Skeletal muscle satellite cell (primary cell): ENCODE results near the gene DYNLRB1.

Experiments
- H3K27me3 ChIP-seq: 2 replicates; pipeline ENCODE4 v1.7.0; 2013; ENCODE audit warnings: low read length; ENCODE audit not compliant: control insufficient read depth, insufficient read depth
- H3K36me3 ChIP-seq: 2 replicates; pipeline ENCODE4 v1.7.0; 2013; ENCODE audit warnings: mild to moderate bottlenecking, control low read depth, low read length; ENCODE audit not compliant: insufficient read depth
- H3K4me1 ChIP-seq: 2 replicates; pipeline ENCODE4 v1.7.0; 2013; ENCODE audit warnings: low read length; ENCODE audit not compliant: control insufficient read depth, insufficient read depth
- H3K4me2 ChIP-seq: 2 replicates; pipeline ENCODE4 v1.7.0; 2013; ENCODE audit warnings: mild to moderate bottlenecking, low read length
- H3K4me3 ChIP-seq: 2 replicates; pipeline ENCODE4 v1.7.0; 2013; ENCODE audit warnings: low read length
- H3K9ac ChIP-seq: 2 replicates; pipeline ENCODE4 v1.7.0; 2013; ENCODE audit warnings: mild to moderate bottlenecking, low read depth, low read length, moderate library complexity
- H3K9me3 ChIP-seq: replicated peaks from 2 replicates; pipeline ENCODE4 v1.7.0; 2013; ENCODE audit warnings: mild to moderate bottlenecking, control low read depth, low read length

The DYNLRB1 gene

GRCh38 chr20:34575271-34575670 is 59.0 kb downstream of the DYNLRB1 start:
- Histone ChIP-seq H3K36me3 (no peaks in the 10 kb centered on the region), H3K9me3 (no peaks in the 10 kb centered on the region), H3K4me1 (peaks cover 15% of the 10 kb centered on the region), H3K9ac (no peak overlapping the region), H3K4me2 (no peak overlapping the region), H3K27me3 (no peaks in the 10 kb centered on the region), H3K4me3 (no peak overlapping the region)

DNA sequence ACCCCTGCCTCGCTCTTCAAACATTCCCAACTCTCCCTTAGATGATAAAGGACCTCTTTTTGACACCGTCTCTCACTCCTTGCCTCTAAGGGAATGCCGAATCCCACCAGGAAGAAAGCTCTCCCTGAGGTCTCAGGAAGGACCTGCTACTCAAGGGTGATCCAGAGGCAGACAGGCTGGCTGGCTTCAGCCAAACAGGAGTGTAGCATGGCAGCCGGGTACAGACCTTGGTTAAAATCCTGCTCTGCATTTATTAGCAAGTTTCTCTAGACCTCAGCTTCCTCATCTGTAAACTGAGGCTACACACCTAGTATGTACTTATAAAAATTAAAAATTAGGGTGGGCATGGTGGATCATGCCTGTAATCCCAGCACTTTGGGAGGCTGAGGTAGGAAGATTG is 59.5 kb downstream of the DYNLRB1 start:
- Histone ChIP-seq H3K9me3 (no peaks in the 10 kb centered on the region), H3K36me3 (no peaks in the 10 kb centered on the region), H3K4me1 (peaks cover 16% of the 10 kb centered on the region), H3K4me2 (no peak overlapping the region), H3K27me3 (no peaks in the 10 kb centered on the region), H3K4me3 (no peak overlapping the region), H3K9ac (no peak overlapping the region)

- Histone ChIP-seq H3K9me3 (no peaks in the 10 kb centered on the region), H3K36me3 (no peaks in the 10 kb centered on the region), H3K9ac (no peak overlapping the region), H3K27me3 (no peaks in the 10 kb centered on the region), H3K4me1 (peaks cover 24% of the 10 kb centered on the region), H3K4me2 (no peak overlapping the region), H3K4me3 (no peak overlapping the region)
These were observed 60.8 kb downstream of the DYNLRB1 start for GRCh38 chr20:34577061-34577460.

GRCh38 chr20:34578025-34578424 is 61.8 kb downstream of the DYNLRB1 start:
- Histone ChIP-seq H3K27me3 (no peaks in the 10 kb centered on the region), H3K9me3 (no peaks in the 10 kb centered on the region), H3K4me3 (no peak overlapping the region), H3K9ac (no peak overlapping the region), H3K4me1 (peaks cover 34% of the 10 kb centered on the region), H3K36me3 (no peaks in the 10 kb centered on the region), H3K4me2 (no peak overlapping the region)

DNA sequence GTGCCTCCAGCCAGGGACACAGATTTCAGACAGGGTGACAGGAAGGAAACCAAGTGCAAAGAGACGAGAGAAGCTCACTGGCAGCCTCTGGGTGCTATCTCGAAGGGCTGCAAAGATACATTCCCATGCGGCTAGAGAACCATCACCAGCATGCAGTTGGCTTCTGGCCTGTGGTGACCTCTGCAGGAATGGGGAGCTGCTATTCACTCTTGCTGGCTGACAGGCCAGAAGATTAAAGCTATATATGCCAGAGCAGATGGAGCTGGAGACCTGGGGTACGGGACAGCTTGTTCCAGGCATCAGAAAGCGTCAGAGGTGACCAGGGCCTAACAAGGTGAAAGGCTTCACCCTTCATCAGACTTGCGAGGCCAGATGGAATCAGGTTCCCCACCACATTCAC is 62.3 kb downstream of the DYNLRB1 start:
- Histone ChIP-seq H3K36me3 (no peaks in the 10 kb centered on the region), H3K4me2 (no peak overlapping the region), H3K9ac (no peak overlapping the region), H3K27me3 (no peaks in the 10 kb centered on the region), H3K4me1 (peaks cover 39% of the 10 kb centered on the region), H3K4me3 (no peak overlapping the region), H3K9me3 (no peaks in the 10 kb centered on the region)

GRCh38 chr20:34579191-34579978 is 63.2 kb downstream of the DYNLRB1 start:
- Histone ChIP-seq H3K36me3 (no peaks in the 10 kb centered on the region), H3K4me1 (peaks cover 41% of the 10 kb centered on the region), H3K9me3 (no peaks in the 10 kb centered on the region), H3K27me3 (no peaks in the 10 kb centered on the region), H3K4me2 (no peak overlapping the region), H3K4me3 (no peak overlapping the region), H3K9ac (no peak overlapping the region)

DNA sequence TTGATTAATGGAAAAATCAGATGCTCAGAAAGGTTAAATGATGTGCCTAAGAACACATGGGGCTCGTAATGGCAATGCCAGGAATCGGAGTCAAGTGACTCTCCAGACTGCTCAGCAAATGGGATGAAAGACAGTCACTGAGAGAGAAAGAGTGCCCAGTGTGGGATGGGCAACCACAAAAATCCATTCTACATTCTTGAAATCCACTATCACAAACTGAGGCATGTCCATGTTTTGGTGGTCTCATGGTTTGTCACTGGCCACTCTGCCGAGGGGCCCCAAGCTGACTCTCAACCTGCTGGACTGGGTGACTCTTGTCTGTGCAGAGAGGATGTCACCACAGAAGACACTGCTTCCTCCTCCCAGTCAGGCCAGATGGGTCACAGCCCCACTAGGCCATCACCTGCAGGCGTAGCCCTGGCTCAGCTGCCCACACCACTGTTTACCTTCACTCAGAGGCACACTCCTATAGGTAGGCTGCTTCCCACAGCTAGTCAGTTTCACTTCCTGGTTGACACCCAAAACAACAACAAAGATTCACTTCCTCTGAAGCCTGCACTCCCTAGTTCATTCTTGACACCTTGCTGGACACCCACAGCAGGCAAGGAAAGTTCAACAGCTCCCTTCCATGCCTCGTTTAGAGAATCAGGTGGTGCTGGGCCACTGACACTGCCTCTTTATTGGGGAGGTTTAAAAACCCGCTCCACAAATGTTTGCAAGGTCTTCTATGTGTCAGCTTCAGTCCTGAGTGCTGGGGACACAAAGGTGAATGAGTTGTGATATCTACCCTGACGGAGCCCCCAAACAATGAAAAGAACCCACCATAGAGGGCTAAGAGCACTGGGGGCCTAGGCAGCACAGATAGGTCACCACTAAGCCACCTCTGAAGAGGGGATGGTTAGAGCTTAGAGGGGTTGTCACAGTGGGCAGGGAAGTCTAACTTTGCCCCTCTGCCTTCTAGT is 64.0 kb downstream of the DYNLRB1 start:
- peaks cover 41% of the 10 kb centered on the region for H3K4me1 ChIP-seq
- H3K4me2 ChIP-seq, result no peak overlapping the region
- H3K27me3 ChIP-seq, result no peaks in the 10 kb centered on the region
- no peak overlapping the region for H3K4me3 ChIP-seq
- H3K9me3 ChIP-seq, result no peaks in the 10 kb centered on the region
- H3K9ac ChIP-seq, result no peak overlapping the region
- H3K36me3 ChIP-seq, result peaks cover 4% of the 10 kb centered on the region

GRCh38 chr20:34581341-34582184 is 65.3 kb downstream of the DYNLRB1 start:
- H3K27me3 ChIP-seq, result no peaks in the 10 kb centered on the region
- no peak overlapping the region for H3K4me3 ChIP-seq
- H3K9ac ChIP-seq, result peak overlapping the region; percentile 26
- no peak overlapping the region for H3K4me2 ChIP-seq
- H3K36me3 ChIP-seq, result peaks cover 6% of the 10 kb centered on the region
- H3K4me1 ChIP-seq, result peaks cover 41% of the 10 kb centered on the region
- no peaks in the 10 kb centered on the region for H3K9me3 ChIP-seq

DNA sequence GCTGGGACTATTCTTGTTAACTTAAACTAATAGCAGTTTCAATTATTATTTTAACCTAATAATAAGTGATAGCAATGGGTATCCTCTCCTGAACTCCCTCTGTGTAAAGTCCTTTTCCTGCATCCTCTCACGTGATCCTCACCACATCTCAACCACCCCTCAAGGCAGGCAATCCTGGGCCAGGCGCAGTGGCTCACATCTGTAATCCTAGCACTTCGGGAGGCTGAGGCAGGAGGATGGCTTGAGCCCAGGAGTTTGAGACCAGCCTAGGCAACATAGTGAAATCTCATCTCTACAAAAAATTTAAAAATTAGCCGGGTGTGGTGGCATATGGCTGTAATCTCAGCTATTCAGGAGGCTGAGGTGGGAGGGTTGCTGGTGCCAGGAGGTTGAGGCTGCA is 66.0 kb downstream of the DYNLRB1 start:
- Histone ChIP-seq H3K9ac (no peak overlapping the region), H3K36me3 (peaks cover 6% of the 10 kb centered on the region), H3K4me2 (no peak overlapping the region), H3K4me3 (no peak overlapping the region), H3K27me3 (no peaks in the 10 kb centered on the region), H3K4me1 (peaks cover 41% of the 10 kb centered on the region), H3K9me3 (no peaks in the 10 kb centered on the region)

DNA sequence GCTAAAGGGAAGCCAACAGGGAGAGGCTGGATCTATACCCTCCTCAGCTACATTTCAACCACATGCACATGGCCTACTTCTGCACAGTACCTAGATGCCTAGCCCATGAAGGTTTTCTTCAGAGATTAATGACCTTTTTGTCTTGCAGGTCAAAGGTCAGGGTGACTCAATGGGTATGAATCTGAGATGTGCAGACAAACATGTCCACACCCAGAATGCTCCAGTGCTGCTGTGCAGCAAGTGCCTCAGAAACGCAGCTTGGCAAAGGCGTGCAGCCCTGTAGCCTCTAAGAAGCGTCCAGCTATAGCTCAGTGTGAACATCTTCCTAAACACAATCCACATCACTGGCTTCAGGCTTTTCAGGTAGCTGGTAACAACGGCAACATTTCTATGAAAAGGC is 66.7 kb downstream of the DYNLRB1 start:
- no peaks in the 10 kb centered on the region for H3K27me3 ChIP-seq
- no peak overlapping the region for H3K4me2 ChIP-seq
- peaks cover 6% of the 10 kb centered on the region for H3K36me3 ChIP-seq
- H3K9ac ChIP-seq, result no peak overlapping the region
- peaks cover 41% of the 10 kb centered on the region for H3K4me1 ChIP-seq
- no peak overlapping the region for H3K4me3 ChIP-seq
- no peaks in the 10 kb centered on the region for H3K9me3 ChIP-seq

GRCh38 chr20:34583544-34583943 is 67.3 kb downstream of the DYNLRB1 start:
- H3K9me3 ChIP-seq, result no peaks in the 10 kb centered on the region

More at GRCh38 chr20:34583544-34583943, 67.3 kb downstream of the DYNLRB1 start:
- Histone ChIP-seq H3K4me1 (peaks cover 41% of the 10 kb centered on the region), H3K36me3 (peaks cover 6% of the 10 kb centered on the region), H3K4me3 (no peak overlapping the region), H3K27me3 (no peaks in the 10 kb centered on the region), H3K9ac (no peak overlapping the region), H3K4me2 (no peak overlapping the region)
